HG03097 (cell line): ENCODE data around the gene ZFX.
"Not testable (repeated sequence)": the region's sequence is repeated elsewhere in the genome, so short reads cannot be mapped to it uniquely, and the experiment has no call there.

Experiments used
- ATAC-seq: cut with Tn5 transposase; IDR thresholded peaks from one replicate; pipeline ENCODE4 v1.9.1; 2021; ENCODE audit not compliant: unreplicated experiment, low FRiP score

The ZFX gene

DNA sequence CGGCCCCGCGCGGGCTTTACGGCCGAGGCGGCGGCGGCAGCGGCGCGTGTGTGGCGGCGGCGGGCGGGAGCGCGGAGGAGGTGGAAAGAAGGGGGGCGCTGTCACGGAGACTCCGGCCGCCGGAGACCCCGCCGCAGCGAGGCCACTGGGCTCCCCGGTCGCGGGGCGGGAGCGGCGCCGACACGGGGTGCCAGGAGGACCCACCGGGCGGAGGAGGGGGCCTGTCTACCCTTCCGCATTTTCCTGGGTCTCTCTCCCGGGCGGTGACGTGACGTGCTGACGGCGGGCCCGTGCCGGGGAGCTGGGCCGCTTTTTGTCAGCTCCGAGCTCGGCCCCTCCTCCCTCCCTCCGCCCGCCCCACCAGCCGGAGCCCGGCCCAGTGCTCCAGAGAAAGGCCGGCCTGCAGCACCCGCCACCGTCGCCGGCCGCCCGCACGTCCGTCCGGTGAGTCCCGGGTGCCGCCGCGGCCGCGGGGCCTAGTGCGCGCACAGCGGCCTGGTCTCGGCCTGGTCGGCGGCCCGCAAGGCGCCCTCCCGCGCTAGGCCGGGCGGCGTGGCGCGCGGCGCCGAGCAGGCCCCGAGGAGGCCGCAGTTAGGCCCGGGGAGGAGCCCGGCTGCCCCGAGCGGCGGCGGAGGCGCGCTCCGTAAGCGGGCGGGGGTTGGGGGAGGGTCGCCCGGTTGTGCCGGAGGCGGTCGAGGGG, at the start of gene ZFX:
TSS of gene ZFX (plus strand) at position 379 of the 700 bp plus-strand sequence. CDS start 23,014 bp downstream, outside the sequence.
- peak; percentile 41 for ATAC-seq

- ATAC-seq: no peak
Observed at GRCh38 chrX:24100713-24101112, 48.8 kb upstream of the ZFX start.

DNA sequence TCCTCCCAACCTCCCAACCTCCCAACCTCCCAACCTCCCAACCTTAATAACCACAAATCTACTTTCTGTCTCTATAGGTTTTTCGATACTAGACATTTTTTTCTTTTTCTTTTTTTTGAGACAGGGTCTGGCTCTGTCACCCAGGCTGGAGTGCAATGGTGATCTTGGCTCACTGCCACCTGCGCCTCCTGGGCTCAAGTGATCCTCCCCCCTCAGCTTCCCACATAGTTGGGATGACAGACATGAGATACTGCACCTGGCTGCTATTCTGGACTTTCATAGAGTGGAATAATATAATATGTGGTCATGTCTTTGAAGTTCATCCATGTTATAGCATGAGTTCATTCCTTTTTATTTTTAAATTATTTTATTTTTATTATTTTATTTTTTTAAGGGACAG, 39.5 kb upstream of the ZFX start:
- ATAC-seq: no peak

GRCh38 chrX:24113181-24113580, 36.3 kb upstream of the ZFX start:
- no peak for ATAC-seq

DNA sequence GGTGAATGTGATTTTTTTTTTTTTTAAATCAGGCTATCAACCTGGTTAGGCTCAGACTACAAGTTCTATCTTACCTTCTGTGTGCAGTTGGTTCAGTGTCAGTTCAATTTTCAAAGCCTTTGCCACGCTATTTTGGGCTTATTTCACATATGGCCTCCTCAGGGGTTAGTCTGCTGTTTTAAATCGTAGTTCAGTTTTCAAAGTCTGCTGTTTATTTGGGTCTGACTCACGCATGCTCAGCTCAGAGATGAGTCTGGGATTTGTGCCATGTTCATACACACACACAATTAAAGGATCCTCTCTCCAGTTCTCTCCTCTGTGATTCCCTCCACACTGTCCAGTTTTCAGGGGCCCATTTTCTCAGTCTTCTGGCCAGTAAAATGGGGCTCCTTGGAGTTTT, 32.3 kb upstream of the ZFX start:
- ATAC-seq: no peak

DNA sequence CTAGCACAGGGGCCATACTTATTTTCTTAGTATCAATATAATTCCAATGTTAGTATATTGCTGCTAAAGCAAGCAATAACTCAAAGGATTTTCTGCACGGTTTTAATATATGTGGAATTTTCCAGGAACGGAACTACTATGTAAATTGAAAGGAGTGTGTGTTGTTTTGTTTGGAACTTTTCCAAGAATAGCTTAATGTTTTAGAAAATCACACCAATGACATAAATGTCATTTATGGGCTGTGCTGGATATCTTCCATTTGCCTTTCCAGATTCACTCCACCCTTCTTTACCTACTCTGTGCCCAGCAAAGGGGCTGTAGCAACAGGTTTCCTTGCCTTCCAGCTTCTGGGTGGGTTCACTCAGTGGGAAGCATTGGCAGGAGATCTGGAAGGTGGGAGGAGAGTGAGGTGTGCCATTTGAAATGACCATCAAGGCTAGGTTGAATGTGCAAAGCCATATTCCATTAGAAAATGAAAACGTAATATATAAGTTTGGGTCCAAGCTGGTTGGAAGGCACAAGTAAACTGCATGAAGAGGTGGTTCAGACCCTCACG, 25.2 kb upstream of the ZFX start:
- no peak for ATAC-seq

DNA sequence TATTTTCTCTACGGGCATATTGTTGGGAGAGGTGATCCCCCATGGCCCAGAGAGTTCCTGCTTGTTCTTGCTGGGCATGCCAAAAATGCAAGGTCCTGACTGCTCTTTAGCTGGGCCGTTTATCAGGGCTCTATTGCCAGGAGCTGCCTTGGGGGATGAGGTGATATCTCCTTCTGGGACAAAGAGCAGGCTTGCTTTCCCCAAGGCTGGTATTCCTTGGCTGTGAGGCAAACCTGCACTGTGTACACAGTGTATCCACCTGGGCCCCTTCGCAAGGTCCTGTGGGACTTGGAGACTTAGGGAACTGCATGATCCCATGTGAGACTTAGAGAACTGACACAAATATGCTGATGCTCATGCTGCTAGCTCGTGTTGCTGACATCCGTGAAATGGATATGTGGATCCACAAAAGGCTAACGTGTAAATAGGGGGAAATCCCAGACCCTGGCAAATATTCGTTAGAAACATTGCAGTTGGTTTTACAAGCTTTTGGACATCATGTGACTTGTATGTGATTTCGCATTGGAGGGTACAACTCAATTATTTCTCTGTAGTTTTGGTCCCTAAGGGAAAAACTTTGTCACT, 24.4 kb upstream of the ZFX start:
- ATAC-seq: no peak

DNA sequence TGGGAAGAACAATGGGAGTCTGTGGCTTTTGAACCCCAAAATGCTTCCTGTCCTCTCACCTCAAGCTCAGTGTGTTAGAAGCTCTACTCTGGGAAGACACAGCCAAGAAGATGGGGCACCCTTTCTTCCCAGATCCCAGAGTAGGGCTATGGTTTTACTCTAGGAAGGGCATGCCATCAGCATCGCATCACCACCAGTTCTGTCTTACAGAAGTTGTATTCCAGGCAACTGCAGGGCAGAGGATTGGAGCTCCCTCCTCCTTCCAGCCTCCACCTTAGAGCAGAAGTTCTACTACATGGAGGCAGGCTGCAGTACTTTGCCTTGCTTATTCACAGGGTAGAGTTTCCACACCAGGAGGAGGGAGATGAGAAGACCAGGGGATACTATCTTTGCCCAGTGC, 18.1 kb upstream of the ZFX start:
- ATAC-seq: no peak

DNA sequence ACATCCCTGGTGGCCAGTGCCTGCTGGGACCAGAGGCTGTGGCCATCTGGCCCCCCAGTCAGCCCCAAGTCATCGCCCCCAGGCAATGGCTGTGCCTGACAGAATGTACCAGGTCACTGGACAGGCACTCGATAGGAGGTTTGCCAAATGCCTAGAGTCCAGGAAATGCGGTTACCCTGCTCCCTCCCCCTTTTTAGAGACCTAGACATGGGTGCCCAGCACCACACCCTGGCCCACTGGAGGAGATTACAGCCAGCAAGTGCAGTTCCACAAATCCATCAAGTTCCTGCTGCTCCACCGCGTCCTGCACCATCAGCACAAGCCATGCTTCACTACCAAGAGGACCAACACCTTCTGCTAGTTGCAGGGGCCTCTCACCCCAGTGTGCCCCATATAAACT, 16.2 kb upstream of the ZFX start:
- ATAC-seq: no peak

DNA sequence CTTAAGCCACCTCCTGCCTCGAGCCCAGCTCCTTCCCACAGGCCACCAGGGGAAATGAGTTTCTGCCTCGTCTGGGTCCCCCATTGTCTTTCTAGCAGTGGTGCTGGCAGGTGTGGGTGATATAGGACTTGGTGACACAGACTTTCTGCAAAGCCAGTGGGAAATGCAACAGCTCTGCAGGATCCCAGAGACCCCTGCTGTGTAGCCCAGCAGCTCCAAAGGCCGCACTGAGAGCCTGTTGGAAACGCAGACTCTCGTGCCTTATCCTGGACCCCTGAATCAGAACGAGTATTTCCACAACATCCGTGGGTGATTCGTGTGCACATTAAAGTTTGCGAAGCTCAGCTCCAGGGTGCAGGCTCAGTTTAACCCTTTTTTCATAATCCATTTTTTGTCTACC, 13.8 kb upstream of the ZFX start:
- not testable (repeated sequence) for ATAC-seq

DNA sequence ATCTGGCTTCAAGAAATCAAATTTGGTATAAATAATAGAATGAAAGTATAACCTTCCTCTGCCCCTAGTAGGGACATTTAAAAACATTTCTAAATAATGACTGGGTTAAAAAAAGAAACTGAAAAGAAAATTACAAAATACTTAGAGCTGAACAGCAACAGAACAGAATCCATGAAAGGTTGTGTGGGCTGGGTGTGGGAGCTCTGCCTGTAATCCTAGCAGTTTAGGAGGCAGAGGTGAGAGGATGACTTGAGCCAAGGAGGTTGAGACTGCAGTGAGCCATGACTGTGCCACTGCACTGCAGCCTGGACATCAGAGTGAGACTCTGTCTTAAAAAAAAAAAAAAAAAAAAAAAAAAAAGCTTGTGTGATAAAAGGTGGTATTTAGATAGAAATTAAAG, 12.3 kb upstream of the ZFX start:
- ATAC-seq: no peak

- ATAC-seq: not testable (repeated sequence)
Observed at GRCh38 chrX:24143982-24144381, 5.5 kb upstream of the ZFX start.

GRCh38 chrX:24144528-24144927, 5.0 kb upstream of the ZFX start:
- ATAC-seq: no peak

DNA sequence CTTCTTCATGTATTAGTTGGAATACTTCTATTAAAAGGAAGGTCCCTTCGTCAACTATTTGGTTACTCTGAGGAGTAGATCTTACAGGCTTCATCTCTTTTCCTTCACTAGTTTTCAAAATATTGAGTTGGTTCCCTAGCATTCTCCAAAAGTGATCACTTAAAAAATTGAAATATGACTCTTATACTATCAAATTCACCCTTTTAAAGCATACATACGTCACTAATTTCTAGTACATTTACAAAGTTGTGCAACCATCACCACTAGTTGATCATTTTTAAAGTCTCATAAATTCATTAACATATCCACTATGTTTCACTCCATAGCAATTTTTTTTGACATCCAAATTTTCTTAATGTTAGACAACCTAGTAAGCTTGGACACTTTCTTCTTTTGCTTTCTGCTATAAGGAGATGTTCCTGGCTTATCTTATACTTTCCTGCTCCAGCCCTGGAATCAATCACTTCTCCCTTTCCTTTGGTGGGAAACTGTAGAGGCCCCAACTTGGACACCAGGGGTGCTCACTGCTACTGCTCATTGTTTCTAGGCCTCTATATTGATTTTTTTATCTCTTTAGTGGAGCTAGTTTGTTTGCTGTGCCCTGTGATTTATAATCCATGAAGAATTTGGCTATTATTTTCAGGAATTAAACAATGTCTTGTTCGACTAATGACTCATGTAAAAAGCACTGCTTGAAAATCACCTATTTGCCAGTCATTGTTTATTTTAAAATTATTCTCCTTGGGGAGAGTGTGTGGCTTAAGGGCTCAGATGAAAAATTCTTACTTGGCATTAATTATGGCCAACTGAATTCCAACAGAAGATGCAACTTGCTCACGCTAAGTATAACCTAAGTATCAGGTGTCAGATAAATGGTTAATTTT, 4.0 kb upstream of the ZFX start:
- no peak for ATAC-seq

DNA sequence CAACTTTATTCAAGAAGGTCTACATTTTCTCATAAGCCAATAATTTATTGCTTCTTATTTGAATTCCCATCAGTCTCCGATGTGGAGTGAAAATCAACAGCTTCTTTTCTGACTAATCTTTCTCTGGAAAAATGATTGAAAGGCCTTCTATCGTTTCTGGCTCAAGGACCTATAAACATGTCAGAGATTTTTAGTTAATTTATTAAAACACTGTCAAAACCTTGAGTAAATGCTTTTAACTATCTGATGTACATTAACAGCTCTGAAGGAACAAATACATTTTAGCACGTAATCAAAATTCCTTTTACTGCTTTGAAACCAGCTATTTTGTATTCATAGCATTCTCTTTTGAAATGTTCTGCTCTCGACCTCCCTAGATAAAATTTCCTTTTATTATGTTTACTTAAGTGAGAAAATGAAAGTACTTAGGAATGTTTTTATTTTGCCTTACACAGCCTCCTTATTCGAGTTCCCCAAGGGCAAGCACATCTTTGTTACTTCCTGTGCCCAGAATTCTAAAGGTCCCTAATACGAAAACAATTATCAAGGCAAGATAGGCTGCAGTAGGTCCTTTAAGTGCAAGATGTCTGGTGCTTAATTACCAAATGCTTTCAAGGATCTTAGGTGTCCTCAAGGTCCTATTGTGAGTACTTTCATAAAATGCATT, 3.1 kb upstream of the ZFX start:
- ATAC-seq: no peak

DNA sequence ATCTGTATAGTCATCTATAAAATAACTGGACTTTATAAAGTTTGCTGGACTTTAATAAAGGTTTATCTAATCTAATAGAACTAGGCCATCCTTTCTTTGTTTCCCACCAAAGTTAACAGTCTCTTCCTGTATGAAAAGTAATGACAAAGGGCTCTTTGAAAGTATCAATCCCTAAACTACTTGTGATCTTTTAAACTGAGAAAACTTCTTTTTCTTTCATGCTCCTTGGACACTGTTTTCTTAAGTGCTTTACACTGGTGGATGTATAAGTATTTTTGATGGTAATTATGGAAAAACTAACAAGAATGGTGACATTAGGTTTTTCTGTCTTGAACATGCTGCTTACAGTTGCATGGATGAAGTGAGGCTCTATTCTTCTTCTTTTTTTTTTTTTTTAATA, 2.4 kb upstream of the ZFX start:
- no peak for ATAC-seq

- ATAC-seq: no peak
Observed at GRCh38 chrX:24148121-24148520, 1.4 kb upstream of the ZFX start.

DNA sequence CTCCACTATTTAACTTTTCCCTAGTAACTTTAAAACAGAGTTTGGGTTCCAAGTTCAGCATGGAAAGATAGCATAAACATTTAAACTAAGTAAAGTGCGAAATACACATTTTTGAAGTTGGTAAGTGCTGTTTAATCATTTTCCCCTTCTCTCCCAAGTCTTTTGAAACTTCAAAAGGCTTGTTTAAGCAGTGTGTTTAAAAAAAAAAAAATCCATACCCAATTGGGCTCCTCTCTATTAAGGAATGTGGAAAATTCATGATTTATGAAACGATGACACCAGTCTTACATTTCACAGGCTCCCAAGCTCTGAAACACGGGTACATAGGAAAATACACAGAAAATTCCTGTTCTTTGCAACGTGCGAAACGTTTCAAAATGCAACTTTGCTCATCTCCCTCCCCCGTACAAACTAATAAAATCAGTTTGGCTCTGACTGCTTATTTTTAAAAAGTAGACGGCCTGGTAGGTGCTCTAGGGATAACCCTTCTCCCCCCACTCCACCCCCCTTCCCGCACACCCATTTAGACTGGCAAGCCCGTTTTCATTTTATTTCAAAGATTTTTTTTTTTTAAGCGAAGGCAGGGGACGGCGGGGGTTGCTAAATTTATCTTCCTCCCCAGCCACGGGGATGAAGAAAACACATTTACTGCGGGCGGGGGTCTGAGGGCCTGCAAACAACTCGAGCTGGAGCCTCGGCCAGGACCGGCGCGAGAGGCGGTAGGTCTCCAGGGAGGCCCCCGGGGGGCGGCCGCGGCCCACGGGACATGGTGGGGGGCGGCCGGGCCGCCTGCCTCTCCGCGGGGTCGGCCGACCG, 786 bp upstream of the ZFX start:
- peak; percentile 7 for ATAC-seq

GRCh38 chrX:24150051-24150790, 692 bp downstream of the ZFX start:
- ATAC-seq: peak; percentile 63
